Neural crest cell (in vitro differentiated cells): ENCODE results near the gene WDR54. TPM values are rescaled to one million over a fixed set of nuclear protein-coding genes. Genes with fewer than 3 reads are reported as not detected.
A peak's percentile ranks its signal among the peaks of the same experiment; 100 is the strongest.
"Not testable (repeated sequence)": the region's sequence is repeated elsewhere in the genome, so short reads cannot be mapped to it uniquely, and the experiment has no call there.

Experiments used
- DNase-seq: peaks from one replicate; pipeline ENCODE4 v3.0.0; 2021; ENCODE audit warnings: low read depth, mixed read lengths, low spot score
- H3K27ac Mint-ChIP-seq: one replicate; pipeline ENCODE4 v1.8.0; 2021; ENCODE audit warnings: mild to moderate bottlenecking, mixed read lengths; ENCODE audit not compliant: unreplicated experiment
- H3K27me3 Mint-ChIP-seq: 2 replicates; pipeline ENCODE4 v1.8.0; 2021; ENCODE audit warnings: low read depth, mild to moderate bottlenecking, mixed read lengths
- H3K36me3 Mint-ChIP-seq: 2 replicates; pipeline ENCODE4 v1.8.0; 2021; ENCODE audit warnings: low read depth, mild to moderate bottlenecking, mixed read lengths
- H3K4me1 Mint-ChIP-seq: 2 replicates; pipeline ENCODE4 v1.8.0; 2021; ENCODE audit warnings: mixed read lengths
- H3K4me3 Mint-ChIP-seq: one replicate; pipeline ENCODE4 v1.8.0; 2021; ENCODE audit warnings: mild to moderate bottlenecking, mixed read lengths
- H3K9me3 Mint-ChIP-seq: 2 replicates; pipeline ENCODE4 v1.8.0; 2021; ENCODE audit warnings: mixed read lengths
- CTCF ChIP-seq: fragments of 200-600 bp; sonication (generic); conservative IDR thresholded peaks from 2 replicates; pipeline ENCODE4 v1.5.0; 2021; ENCODE audit warnings: antibody characterized with exemption, mild to moderate bottlenecking
- total RNA-seq: library from RNA; stranded (reverse); gene quantifications from 2 replicates; pipeline ENCODE4 v1.2.1, GENCODE V29; 2021

Gene WDR54
- total RNA-seq, 1 donor from 2014 or later, result 56.9 TPM

- peaks cover 44% of the 10 kb centered on the region for H3K27me3 Mint-ChIP-seq
Observed at GRCh38 chr2:74441170-74441689, 19.7 kb downstream of the WDR54 start.

GRCh38 chr2:74441690-74442482, 20.4 kb downstream of the WDR54 start, which contains the start of gene RTKN:
RTKN (minus strand) TSS chr2:74441937; CDS start chr2:74441816, 121 bp downstream.
- peak within 1 kb of the TSS; percentile 89 for H3K27ac Mint-ChIP-seq
- peaks cover 4% of the 10 kb centered on the region for H3K36me3 Mint-ChIP-seq
- TF ChIP-seq CTCF, result no peak
- H3K4me1 Mint-ChIP-seq, result peaks cover 41% of the 10 kb centered on the region
- H3K27me3 Mint-ChIP-seq, result peaks cover 46% of the 10 kb centered on the region
- peak; percentile 28 for DNase-seq
- H3K9me3 Mint-ChIP-seq, result no peaks in the 10 kb centered on the region
- H3K4me3 Mint-ChIP-seq, result peak within 1 kb of the TSS; percentile 94

More at GRCh38 chr2:74441170-74441689, 19.7 kb downstream of the WDR54 start:
- peaks cover 4% of the 10 kb centered on the region for H3K36me3 Mint-ChIP-seq
- TF ChIP-seq CTCF, result no peak
- DNase-seq, result no peak
- peaks cover 45% of the 10 kb centered on the region for H3K4me1 Mint-ChIP-seq
- peak overlapping the region; percentile 89 for H3K27ac Mint-ChIP-seq
- H3K9me3 Mint-ChIP-seq, result no peaks in the 10 kb centered on the region
- peak overlapping the region; percentile 94 for H3K4me3 Mint-ChIP-seq

- Mint-ChIP-seq H3K27me3 (peaks cover 48% of the 10 kb centered on the region), H3K27ac (peak overlapping the region; percentile 37), H3K4me3 (peak overlapping the region; percentile 89), H3K4me1 (peaks cover 35% of the 10 kb centered on the region)
- DNase-seq, H3K9me3 Mint-ChIP-seq, H3K36me3 Mint-ChIP-seq: not testable (repeated sequence)
Observed at GRCh38 chr2:74442483-74443297, 21.2 kb downstream of the WDR54 start.

GRCh38 chr2:74444498-74445318, 23.2 kb downstream of the WDR54 start:
- Mint-ChIP-seq H3K27ac (no peak overlapping the region), H3K9me3 (no peaks in the 10 kb centered on the region), H3K27me3 (peaks cover 48% of the 10 kb centered on the region), H3K36me3 (no peaks in the 10 kb centered on the region), H3K4me3 (no peak overlapping the region), H3K4me1 (peaks cover 14% of the 10 kb centered on the region)
- no peak for DNase-seq
- TF ChIP-seq CTCF, result no peak

GRCh38 chr2:74447230-74447999, 25.9 kb downstream of the WDR54 start:
- Mint-ChIP-seq H3K36me3 (no peaks in the 10 kb centered on the region), H3K27me3 (peaks cover 35% of the 10 kb centered on the region), H3K27ac (no peak overlapping the region), H3K9me3 (no peaks in the 10 kb centered on the region), H3K4me3 (no peak overlapping the region), H3K4me1 (peaks cover under 1% of the 10 kb centered on the region)
- DNase-seq, result no peak
- TF ChIP-seq CTCF, result no peak
